SIG-M5 (cell line): ENCODE data around the gene PARD3B.

Experiments used
- DNase-seq: peaks from one replicate; lab custom pipeline; 2025; lab: John Stamatoyannopoulos, UW

Gene PARD3B

GRCh38 chr2:204896146-204896545 lies 350.9 kb downstream of the PARD3B start:
- no peak for DNase-seq

GRCh38 chr2:204897561-204897960 lies 352.3 kb downstream of the PARD3B start:
- DNase-seq: no peak

- DNase-seq: no peak
These were observed 353.8 kb downstream of the PARD3B start for GRCh38 chr2:204898928-204899640.

DNA sequence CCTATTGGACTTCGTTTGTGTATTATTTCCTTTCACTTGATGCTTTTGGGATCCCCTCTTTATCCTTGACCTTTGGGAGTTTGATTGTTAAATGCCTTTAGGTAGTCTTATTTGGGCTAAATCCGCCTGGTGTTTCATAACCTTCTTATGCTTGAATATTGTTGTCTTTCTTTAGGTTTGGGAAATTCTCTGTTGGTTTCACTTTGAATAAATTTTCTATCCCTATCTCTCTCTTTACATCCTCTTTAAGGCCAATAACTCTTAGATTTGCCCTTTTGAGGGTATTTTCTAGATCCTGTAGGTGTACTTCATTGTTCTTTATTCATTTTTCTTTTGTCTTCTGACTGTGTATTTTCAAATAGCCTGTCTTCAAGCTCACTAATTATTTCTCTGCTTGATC lies 354.7 kb downstream of the PARD3B start:
- no peak for DNase-seq

- DNase-seq: no peak
These were observed 355.2 kb downstream of the PARD3B start for GRCh38 chr2:204900487-204900886.

GRCh38 chr2:204900910-204901309 lies 355.6 kb downstream of the PARD3B start:
- no peak for DNase-seq

DNA sequence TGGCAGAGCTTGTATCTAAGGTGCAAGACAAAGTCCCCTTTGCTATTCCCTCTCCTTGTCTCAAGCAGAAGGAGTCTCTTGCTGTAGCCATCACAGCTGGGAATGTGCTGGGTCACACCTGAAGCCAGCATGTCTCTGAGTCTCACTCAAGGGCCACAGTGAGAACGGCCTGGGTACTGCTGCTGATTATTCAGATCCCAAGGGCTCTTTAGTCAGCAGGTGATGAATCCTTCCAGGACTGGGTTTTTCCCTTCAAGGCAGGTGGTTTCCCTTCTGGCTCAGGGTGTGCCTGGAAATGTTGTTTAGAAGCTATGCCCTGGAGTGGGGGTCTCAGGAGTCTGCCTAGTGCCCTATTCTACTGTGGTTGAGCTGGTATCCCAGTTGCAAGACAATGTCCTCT lies 356.3 kb downstream of the PARD3B start:
- no peak for DNase-seq

DNA sequence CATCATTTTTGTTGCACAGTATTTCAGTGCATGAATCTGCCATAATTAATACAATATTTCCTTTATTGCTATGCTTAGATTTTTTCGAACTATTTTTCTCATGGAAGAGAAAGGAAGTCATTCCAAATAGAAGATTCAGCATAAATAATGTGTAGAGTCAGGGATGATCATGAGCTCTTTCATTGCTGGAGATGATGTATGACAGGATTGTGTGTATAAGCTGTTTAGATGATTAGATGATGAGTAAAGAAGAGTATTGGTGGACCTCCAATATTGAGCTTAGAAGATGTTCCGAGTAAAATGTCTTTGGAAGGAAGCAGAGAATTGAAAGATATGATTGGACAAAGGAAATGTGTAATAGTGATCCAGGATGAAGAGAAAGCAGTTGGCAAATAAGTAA lies 364.5 kb downstream of the PARD3B start:
- DNase-seq: no peak

DNA sequence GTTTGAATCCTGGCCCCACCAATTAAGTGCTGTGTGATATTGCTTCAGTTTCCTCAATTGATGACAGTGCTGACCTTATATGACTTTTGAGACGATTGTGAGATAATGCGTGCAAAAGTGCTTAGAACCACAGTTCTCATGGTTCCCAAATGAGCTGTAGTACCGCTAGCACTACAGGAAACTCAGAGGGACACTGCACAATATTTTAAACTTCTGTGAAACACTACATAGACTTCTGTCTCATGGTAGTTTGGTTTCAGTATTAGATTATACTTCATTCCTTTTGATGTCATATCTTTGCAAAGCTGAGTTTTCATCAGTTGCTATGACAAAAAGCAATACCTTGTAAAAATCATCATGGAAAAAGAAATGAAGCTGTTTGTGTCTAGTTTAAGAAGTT lies 368.0 kb downstream of the PARD3B start:
- DNase-seq: no peak

DNA sequence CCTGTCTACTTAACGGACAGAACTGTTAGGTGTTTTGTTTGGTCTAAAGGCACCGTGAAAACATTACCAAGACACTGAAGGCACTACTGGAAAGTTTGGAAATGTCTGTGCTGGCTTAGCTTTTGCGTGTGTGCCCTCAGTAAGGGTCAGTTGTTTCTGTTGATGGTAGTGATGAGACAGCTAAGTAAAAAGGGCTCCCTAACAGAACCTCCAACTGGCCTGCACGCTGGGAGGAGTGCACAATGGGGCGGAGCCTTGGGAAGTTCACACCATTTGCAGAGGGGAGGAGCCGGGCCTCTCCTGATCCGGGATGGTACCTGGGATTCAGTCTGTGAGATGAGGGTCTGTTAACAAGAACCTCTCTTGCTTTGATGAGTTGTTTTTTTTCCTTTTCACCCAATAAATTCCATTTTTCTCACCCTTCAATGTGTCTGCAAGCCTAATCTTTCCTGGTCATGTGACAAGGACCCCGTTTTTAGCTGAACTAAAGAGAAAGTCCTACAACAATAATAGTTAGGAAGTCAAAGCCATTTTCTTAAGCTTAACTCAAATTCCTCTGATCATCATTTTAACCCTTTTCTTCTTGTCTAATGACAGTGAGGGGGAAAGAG lies 368.7 kb downstream of the PARD3B start:
- DNase-seq: no peak

DNA sequence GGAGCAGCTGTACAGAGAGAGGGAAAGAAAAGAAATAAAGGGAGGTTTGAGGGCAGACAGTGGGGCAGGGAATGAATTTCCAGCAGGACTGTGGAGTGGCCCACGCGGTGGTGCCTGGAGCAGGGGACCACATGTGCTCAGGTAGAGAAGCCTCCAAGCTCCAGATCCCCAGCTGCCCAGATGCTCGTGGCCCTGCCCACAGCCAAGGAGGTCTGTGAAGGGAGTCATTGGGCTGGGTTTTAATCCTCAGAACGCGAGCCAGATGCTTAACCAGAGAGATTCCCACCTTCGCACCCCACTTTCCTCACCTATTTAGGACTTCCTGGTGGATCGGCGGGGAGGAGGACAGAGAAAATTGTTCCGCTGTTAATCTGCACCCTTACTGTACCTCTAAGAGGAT lies 369.4 kb downstream of the PARD3B start:
- no peak for DNase-seq

- DNase-seq: no peak
These were observed 371.9 kb downstream of the PARD3B start for GRCh38 chr2:204917089-204917701.

DNA sequence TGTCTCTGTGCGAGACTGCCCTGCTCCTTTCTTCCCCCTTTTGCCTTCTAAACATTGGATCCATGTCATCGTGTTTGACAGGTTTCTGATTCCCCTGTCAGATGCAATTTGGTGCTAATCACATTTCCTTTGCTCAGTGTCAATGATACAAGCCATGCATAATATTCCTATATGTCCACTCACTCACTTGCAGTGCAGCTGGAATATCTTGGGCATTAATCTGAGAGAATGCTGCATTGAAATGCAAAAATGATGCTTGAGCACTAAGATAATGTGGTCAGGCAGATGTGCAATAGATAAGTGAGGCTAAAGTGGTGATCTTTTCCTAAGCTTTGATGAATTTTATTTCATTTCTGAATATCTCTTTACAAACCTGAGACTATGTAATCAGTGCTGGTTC lies 375.5 kb downstream of the PARD3B start:
- no peak for DNase-seq

DNA sequence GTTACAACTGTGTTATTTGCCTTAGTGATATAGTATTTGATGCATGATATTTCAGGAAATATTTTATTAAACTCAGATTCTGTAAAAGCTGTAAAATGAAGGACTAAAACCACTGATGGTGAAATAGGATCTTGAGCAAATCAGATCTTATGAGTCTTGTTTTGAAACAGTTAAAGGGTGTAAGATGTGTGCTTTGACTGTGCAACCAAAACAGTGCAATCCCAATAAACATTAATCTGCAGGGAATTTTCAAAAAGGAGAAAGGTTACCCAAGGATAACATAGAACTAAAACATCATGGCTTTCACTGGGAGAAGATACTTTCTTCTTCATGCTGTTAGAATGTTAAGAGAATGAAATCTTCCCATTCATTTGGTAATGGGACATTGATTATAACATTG lies 378.7 kb downstream of the PARD3B start:
- DNase-seq: no peak

GRCh38 chr2:204931562-204931961 lies 386.3 kb downstream of the PARD3B start:
- DNase-seq: no peak

- DNase-seq: no peak
These were observed 388.6 kb downstream of the PARD3B start for GRCh38 chr2:204933735-204934374.

DNA sequence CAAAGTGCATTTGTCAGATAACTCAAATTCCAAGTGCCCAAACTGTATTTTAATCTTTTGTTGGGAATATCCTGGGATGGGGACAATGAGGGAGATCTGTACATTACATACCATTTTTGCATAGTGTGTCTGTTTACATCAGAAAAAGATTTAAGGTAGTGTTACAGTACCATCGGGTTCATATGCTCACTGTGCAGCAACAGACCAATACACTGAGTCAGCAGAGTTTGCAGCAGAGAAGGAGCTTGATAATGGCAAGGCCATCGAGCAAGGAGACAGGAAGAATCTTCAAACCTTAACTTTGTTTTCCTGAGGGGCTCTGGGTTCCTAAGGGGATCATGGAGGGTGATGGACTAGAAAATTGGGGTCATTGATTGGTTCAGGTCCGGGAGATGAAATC lies 399.7 kb downstream of the PARD3B start:
- DNase-seq: no peak

- DNase-seq: no peak
These were observed 400.1 kb downstream of the PARD3B start for GRCh38 chr2:204945376-204945775.

- DNase-seq: no peak
These were observed 401.6 kb downstream of the PARD3B start for GRCh38 chr2:204946892-204947291.

GRCh38 chr2:204947405-204947804 lies 402.1 kb downstream of the PARD3B start:
- DNase-seq: no peak

DNA sequence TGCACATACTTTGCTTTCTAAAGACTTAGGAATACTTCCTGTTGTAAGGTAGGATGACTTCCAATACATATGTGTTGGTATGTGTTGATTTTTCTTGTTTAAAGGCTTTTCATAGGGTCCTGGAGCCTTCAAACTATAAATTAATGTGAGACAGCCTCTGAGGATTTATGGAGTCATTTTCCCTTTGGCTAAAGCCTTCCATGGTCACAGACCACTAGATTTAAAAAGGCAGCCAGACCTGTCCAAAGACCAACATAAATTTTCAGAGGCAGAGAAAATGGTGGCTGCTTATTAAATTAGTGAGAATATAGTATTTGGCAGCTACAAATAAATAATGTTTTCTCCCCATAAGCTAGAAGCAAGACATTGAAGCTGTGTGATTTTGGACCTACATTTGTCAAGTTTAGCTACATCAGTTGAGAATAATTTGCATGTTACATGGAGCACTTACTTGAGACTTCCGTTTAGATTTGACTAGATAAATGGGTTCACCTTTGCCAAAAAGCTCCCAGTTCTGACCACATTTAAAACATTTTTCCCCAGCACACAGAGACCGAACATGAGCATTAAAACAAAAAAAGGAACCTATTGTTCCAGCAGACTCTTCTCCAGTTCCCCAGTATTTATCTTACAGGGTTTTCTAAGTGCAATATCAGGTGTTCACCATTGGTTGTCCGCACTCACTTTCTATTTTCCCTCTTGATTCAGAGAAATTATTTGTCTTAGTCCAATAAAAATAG lies 402.9 kb downstream of the PARD3B start:
- no peak for DNase-seq

GRCh38 chr2:204948822-204949221 lies 403.5 kb downstream of the PARD3B start:
- DNase-seq: no peak
